NCI-H1105 treated with DMSO at 0.1 percent for 48 hours (cell line): ENCODE results near the gene CCDC85C.

Experiments used
- DNase-seq: peaks from one replicate; lab custom pipeline; 2025; lab: John Stamatoyannopoulos, UW

The CCDC85C gene

DNA sequence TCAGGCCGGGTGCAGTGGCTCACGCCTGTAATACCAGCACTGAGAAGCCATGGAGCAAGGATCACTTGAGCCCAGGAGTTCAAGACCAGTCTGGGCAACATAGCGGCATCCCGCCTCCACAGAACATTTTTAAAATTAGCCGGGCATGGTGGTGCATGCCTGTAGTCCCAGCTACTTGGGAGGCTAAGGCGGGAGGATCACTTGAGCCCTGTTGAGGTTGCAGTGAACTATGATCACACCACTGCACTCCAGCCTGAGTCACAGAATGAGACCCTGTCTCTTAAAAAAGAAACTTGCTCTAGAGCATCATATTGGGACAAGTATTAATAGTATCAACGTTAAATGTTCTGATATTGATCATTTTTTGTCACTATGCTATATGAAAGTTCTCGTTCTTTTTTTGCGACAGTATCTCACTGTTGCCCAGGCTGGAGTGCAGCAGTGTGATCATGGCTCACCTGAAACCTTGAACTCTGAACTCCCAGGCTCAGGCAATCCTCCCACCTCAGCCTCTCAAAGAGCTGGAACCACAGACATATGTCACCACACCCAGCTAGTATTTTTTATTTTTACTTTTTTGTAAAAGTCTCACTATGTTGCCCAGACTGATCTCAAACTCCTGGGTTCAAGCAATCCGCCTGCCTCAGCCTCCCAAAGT lies 47.7 kb downstream of the CCDC85C start:
- no peak for DNase-seq

DNA sequence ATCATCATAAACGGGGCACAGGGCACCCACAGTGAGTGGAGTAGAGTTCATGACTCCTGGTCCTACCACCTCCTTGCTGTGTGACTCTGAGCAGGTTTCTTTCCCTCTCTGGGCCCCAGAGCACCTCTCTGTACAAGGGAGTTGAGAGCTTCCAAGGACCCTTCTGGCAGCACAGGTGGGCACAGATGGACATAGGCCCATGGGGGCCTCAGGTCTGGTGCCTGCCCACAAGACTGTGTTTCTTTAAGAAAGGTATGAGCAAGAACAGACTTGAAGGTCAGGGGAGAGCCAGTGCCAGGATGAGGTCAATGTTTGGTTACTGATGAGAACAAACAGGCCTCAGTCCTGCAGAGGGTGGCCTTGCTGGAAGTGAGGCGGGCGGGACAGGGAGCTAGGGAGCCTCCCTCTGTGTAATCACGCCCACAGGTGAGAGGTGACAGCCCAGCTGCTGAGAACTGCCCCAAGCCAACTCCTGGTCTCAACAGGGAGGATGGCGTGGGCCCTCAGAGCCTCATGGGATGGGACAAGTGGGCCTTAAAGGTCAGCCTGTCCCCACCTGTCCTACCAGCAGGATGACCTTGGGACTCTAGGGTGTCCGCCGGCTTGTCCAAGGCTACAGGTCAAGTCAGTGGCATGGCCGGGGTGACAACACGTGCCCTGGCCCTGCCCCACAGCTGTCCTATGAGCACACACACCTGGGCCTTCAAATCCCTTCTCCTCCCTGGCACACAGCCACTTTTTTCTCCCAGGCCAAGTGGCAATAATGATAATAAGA lies 49.1 kb downstream of the CCDC85C start:
- no peak for DNase-seq

DNA sequence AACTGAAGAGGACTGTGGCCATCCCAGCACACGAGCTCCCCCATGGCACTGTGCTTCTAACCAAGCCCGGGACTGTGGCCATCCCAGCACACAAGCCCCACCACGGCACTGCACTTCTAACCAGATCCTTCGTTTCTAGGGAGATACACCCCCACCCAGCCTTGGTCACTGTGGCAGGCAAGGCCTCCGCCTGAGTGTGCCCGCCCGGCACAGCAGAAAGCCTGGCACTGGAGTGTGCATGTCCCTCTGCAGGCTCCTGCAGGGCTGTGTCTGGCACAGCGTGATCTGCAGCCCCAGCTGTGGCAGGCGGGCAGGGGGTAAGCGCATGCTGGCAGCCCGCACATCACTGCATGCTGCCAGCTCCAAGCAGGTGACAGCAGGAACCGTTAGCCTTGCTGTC lies 49.8 kb downstream of the CCDC85C start:
- DNase-seq = no peak

DNA sequence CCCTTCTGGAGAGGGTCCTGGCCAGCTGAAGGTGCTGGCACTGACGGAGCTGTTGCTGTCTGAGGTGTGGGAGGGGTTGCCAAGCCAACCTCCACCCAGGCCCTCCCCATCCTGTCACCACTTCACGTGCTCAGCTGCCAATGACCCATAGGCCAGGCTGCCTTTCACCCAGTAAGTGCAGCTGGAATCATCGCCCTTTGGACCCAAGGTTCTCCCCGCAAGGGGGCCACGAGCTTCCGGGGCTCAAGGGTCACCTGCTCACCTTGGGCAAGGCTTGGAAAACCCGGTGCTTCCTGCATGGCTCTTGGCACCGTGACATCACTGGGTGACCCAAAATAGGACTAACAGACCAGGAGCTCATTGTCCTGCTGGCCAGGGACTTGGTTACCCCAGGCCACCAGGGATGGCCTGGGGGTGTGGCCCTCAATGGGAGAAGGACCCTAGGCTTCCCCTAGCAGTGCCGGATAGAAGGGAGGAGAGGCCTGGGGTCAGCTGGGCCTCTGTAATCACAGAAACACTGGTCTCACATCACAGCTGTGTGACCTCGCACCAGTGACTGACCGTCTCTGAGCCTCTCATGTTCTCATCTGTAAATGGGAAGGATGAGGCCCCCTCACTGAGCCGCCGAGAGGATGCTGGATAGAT lies 51.3 kb downstream of the CCDC85C start:
- no peak for DNase-seq

DNA sequence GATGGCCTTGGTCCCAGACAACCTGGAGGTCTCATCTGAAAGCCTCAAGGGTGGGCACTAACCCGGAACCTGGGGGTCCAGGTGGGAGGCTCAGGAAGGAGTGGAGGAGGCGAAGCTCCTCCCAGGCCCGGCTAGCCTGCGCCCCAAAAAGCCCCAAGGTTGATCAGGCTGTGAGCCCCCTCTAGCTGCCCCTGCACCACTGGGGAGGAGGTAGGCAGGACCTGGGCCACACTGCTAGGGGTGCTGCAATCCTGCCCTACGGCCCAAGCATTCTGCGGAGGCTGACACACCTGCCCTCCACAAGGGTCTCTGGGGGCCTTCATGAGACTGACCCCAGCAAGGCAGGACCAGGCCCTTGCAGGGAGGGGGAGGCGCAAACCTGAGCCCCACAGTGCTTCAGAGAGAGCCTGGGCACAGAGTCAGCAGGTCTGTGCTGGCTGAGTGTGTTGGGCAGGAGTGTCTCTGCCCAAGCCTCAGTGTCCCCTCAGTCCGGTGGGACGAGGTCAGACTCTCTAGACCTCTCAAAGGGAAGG lies 51.9 kb downstream of the CCDC85C start:
- DNase-seq = no peak

DNA sequence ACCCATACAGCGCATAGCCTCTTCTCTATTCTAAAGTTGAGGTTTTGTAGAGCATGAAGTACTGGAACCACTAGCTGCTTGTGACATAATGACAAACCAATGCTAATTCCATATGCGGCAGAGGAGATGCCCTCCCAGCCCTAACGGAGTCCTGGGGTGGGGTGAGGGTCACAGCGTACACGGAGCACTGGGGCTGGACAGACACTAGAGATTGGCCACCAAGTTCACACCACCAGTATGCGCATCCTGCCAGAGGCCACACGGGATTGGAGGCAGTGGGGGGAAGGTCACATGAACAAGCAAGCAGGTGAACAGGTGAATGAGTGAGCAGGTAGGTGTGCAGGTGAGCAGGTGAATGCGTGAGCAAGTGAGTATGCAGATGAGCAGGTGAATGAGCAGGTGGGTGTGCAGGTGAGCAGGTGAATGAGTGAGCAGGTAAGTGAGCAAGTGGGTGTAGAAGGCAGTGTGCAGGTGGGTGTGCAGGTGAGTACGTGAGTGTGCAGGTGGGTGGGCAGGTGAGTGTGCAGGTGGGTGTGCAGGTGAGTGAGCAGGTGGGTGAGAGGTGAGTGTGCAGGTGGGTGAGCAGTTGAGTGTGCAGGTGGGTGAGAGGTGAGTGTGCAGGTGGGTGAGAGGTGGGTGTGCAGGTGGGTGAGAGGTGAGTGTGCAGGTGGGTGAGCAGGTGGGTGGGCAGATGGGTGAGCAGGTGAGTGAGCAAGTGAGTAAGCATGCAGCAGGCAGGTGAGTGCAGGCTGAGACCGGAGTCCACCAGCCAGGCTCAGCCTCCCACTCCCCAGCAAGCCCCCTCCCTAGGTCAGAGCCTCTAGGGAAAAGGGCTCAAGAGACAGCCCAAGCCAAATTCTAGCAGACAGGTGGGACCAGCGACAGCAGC lies 52.7 kb downstream of the CCDC85C start:
- DNase-seq = no peak

DNA sequence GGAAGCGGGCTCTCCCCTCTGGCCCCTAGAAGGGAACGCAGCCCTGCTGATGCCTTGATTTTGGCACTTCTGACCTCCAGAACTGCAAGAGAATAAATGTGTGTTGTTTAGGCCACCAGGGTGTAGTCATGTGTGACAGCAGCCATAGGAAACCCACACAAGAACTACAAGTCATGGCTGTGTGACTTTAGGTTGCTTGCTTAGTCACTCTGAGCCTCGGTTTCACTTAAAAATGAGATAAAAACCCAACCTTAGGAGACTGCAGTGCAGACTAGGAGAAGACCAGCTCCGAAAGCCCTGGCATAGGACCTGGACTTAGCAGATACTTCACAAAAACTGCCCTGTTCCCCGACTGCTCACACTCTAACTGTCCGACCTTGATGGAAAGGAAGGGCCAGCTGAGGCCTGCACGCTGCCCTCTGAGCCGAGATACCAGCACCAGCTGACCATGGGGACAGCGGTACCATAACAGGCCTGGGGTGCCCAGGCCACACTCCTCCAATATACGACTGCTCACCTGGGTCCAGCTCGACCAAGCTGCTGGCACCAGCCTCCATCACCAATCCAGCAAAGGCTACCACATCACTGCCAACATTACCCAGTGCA lies 53.5 kb downstream of the CCDC85C start:
- no peak for DNase-seq

DNA sequence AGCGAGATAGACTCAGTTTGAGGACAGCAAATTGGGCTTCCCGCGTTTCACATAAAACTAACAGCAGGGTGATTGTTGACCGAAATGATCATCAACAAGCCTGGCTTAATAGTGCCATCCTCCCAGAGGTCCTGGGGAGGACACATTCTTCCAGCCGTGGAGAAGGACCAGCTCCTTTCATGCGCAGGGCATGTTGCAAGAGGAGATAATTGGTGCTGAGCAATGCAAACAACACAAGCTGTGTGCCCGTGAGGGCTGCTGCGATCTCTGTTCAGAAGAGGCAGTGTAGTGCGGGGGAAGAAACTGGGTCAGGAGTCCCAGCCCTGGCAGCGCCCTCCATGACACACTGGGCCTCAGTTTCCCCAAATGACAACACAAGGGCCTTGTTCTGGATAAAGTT lies 54.3 kb downstream of the CCDC85C start:
- DNase-seq = no peak

DNA sequence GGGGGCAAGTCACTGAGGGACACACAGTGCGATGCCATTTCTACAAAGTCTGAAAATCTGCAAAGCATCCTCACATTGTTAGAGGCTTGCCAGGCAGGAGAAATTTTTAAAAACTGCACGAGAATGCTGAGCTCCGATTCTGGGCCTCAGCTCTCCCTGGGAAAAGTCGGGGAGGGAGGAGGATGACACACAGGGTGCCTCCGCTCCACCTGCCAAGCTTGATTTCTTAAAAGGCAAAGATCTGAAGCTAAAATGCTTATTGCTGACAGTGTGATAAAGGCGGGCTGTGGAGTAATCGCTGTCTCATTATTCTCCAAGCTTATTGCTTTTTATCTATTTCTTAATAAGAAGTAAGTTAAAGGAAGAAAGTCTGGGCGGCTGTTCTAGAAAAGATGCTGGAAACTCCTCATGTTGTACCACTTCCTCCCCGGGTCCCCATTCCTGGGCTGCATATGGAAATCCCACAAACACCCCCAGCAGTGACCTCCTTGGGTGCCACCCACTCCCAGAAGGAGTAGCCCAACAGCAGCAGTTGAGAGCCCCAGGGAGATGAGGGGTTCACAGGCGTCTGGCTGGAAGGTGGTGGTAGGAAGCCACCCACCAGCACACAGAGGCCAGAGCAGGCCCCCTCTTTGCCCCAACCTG lies 55.0 kb downstream of the CCDC85C start:
- no peak for DNase-seq

DNA sequence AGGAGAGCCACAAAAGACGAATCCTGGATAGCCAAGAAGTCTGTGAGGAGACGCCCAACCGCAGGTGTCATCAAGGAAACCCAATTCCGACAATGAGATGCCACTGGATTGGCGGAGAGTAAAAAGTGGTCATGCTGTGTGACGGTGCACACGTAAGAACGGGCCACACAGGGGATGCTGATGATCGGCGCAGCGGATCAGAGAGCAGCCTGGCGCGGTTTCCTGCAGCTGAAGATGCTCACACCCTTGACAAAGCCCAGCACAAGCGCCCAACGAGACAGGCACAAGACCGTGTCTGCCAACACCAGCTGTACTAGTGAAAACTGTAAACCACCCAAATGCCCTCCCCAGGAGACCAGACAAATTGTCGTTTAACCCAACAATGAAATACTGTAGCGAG lies 55.8 kb downstream of the CCDC85C start:
- no peak for DNase-seq

DNA sequence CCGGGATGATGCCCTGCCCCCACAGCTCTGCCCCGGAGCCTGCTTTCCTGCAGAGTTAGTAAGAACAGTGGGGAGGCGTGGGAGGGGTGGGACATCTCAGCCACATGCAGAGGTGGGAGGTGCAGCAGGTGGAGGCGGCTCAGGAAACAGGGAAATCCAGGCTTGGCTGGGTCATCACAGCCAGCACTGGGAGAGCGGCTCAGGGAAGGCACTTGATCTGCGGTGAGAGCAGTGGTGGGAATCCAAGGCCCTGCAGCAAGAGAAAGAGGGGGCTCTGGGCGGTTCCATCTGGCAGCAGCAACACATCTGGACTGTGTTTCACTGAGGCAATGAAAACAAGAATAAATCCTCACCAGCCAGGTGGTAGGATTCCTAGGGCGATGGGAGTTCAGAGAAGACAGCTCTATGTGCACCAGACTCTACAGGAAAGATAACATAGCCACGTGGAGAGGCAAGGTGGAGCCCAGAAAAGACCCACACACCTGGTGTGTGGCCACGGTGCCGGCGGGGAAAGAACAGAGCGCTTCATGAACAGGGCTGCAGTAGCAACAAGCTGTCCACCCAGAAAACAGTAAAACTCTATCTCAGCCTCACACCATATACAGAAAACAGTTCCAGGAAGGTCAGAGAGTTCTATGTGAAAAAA lies 57.6 kb downstream of the CCDC85C start:
- DNase-seq = no peak

DNA sequence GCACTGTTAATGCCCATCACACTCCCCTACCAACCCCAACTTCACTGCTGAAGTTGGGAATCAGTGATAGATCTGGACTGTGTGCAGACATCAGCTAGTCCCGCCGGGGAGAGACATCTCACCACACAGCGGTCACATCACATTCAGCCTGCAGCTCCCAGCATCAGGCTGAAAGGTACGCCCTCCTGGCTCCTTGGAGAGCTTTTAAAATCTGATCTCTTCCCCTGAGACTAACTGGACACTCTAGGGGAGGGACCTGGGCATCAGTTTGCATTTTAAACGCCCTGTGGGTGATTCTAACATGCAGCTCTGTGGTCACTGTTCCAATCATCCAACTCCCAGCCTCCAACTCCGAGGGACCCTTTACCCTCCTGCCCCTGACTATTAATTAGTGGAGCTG lies 58.4 kb downstream of the CCDC85C start:
- no peak for DNase-seq

DNA sequence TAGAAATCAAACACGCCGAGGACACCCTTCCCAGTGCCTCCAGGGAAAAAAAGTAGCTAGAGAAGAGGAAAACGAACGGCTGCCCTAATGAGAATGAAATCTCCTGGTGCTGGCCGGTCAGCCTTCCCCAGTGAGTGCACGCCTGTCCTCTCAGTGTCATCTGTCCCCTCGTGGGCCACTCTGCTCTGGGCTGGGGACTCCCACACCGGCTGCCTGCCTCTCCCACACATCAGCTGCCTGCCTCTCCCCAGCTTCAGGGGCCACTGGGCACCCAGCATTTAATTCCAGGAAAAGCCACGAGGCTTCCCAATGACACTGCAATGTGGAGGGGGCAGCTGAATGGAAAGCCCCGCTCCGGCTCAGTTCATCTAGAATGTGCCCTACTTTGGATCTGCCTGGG lies 59.0 kb downstream of the CCDC85C start:
- no peak for DNase-seq

DNA sequence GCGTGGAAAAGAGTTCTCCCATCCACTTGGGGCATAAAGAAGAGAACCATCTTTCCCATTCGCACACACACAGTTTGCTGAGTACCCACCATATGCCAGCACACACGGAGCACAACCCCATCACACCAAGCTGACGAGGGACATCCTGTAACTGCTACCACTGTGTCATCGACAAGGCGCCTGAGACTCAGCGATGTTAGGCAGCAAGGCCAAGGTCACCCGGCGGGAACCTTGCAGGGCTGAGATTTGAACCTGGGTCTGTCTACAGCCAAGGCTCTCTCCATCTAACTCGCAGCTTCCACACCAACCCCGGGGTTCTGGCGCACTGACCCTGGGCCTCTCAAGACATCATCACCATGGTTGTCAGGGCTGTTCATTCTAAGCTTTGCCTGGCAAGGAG lies 60.0 kb downstream of the CCDC85C start:
- no peak for DNase-seq

DNA sequence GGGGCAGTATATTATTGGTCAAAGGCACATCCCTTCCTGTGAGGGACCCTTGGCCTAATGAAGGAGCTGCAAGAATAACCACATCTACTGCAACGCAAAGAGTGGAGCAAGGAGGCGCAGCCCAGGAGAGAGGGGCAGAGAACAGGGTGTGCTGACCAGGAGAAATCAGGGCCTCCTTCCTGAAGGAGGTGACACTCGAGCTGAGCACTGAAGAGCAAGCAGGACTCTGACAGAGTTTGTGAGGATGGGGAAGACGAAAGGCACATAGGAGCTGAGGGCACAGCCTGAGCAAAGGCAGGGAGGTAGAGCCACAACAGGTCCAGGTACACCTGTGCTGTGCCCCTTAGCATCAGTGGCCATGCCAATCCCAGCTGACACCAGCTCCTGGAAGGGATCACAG lies 60.6 kb downstream of the CCDC85C start:
- DNase-seq = no peak

DNA sequence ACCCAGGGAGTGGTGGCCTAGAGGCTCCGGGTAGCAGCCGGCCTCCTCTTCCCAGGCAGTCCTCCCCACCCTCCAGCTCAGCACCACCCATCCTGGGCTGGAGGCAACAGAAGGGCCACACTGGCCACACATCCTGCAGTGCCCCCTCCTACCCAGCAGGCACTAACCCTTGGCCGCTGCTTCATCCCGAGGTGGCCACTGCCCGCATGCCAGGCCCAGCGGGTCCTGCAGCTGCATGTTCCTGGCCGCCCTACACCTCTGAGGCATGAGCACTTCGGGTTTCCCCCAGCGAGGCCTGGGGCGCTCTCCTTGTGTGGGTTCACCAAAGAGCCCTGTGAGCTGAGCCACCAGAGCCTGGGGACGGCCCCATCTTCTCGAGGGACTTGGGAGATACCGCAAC lies 61.4 kb downstream of the CCDC85C start:
- no peak for DNase-seq

DNA sequence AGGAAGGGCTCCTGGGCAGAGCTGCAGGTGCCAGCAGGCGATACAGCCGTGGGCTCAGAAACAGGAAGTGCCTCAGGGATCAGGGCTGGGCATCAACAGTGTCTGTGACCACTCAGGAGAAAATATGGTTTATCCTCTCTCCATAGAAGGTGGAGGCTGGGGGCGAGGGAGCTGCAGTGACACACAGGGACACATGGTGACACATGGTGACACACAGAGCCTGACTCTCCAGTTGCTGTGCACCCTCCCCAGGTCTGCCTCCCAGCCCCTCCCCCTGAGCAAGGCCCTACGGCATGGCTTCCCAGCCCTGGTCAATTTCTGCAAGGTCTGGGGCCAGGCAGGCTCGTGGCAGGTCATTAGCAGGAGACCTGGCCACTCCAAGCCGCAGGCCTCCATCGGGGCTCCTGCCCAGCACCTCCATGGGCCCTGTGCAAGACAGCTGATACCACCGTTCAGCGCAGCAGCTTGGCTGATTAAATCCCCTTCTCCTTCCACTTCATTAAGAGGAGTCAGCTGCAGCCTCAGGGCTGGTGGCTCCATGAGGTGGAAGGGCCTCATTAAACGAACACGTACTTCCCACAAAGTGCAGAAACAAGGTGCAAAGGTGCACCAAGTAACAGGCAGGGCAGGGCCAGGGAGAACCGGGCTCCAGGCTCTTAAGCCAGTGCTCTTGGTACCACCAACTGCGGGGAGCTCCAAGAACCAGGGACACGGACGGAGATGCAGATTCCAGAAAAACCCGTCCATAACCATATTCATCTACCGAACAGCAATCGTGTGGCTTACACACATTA lies 62.1 kb downstream of the CCDC85C start:
- no peak for DNase-seq

DNA sequence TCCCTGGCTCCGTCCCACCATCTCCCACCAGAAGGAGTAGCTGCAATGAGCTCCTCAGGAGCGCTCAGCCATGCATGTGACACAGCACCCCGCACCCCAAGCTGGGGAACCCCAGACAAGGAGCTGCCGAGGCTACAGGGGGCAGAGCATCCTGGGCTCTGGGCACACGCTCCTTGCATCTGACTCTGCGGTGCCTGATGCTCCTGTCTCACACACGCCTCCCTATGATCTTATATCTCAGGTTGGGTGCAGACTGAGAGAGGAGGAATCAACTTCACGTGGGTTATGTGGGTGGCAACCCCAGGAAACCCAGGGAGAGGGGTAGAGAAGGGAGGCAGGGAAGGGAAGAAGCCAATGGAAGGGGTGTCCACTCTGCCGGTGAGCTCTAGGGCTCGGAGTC lies 62.8 kb downstream of the CCDC85C start:
- no peak for DNase-seq

DNA sequence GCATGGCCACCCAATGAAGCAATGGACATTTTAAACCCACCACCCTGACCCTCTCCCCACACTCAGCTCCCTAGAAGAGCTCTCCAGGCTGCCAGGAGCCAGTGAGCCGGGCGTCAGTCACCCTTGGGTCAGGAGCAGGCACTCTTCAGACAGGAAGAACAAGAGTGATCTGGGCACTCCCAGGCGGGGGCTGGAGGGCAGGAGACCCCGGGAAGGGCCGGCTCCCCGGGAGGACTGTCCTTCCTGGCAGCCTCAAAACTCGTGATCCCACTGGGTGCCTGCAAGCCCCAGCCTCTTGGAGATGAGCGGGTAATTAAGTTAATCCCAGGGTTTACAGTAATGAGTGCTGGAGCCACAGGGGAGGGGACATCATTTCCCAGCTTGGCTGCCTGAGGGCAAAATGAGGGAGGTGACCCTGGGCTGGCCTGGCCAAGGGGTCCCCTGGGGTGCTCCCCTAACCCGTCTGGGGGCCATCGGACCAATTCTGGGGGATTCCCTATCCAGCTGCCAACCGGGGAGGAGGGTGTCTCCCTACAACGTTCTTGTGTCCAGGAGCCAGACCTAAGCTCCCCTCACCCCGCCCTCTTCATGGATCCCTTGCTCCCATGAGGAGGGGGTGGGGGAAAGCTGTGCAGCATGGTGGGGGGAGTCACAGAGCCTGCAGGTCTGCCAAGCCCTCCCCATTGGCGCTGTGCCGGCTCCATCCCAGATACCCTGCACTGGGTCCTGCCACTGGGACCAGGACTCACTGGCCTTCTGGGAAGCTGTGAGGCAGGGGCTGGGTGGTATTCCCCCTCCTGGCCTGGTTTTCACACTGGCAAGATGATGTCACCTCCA lies 63.6 kb downstream of the CCDC85C start:
- DNase-seq = no peak
